ENCODE results near the gene C17orf113. TPM values are rescaled to one million over a fixed set of nuclear protein-coding genes. Genes with fewer than 3 reads are reported as not detected.

The C17orf113 gene
- polyA plus RNA-seq, 1 experiment = 0.07 TPM

- H3K9me3 ChIP-seq (ENCODE audit: control insufficient read depth, insufficient read depth, low read length) = peaks cover 4% of the 10 kb centered on the region; the same call in 1 of the 2 replicates
- H3K27me3 ChIP-seq (ENCODE audit: control insufficient read depth, insufficient read depth, low read length) = peaks cover 60% of the 10 kb centered on the region
- CTCF ChIA-PET = interaction anchor here (1.5 kb wide), 1 partner anchor 42 kb away, joined by 6 read pairs; no protein-coding TSS in a partner anchor
- DNase-seq (ENCODE audit: low read depth, low spot score) = no peak
- POLR2A ChIA-PET = no interaction called here
- no peak for TF ChIP-seq CTCF (IDR thresholded peaks at IDR 0.05; ENCODE audit: low read depth, low read length)
- no peak overlapping the region for H3K4me3 ChIP-seq (ENCODE audit: low read depth, low read length)
- no peak overlapping the region for H3K27ac ChIP-seq (ENCODE audit: low read depth, low read length)
Observed at GRCh38 chr17:42059815-42060214, 9.4 kb upstream of the C17orf113 start.

GRCh38 chr17:42058063-42058462 lies 7.7 kb upstream of the C17orf113 start:
- CTCF ChIA-PET = interaction anchor here (1.5 kb wide), 1 partner anchor 44 kb away, joined by 6 read pairs; no protein-coding TSS in a partner anchor

GRCh38 chr17:42056635-42057034 lies 6.2 kb upstream of the C17orf113 start:
- Histone ChIP-seq H3K4me3 (ENCODE audit: low read depth, low read length) (no peak overlapping the region), H3K27me3 (ENCODE audit: control insufficient read depth, insufficient read depth, low read length) (peaks cover 68% of the 10 kb centered on the region), H3K27ac (ENCODE audit: low read depth, low read length) (no peak overlapping the region), H3K9me3 (ENCODE audit: control insufficient read depth, insufficient read depth, low read length) (0 out of 2 replicates have a peak, but pooled peaks cover 4% of the 10 kb centered on the region)
- no peak for DNase-seq (ENCODE audit: low read depth, low spot score)
- no peak for TF ChIP-seq CTCF (IDR thresholded peaks at IDR 0.05; ENCODE audit: low read depth, low read length)
- CTCF ChIA-PET = interaction anchor here (1.0 to 2.9 kb wide), 2 partner anchors 9 to 11 kb away, joined by 3 to 12 read pairs; no protein-coding TSS in a partner anchor
- POLR2A ChIA-PET = no interaction called here

More at GRCh38 chr17:42058063-42058462, 7.7 kb upstream of the C17orf113 start:
- H3K4me3 ChIP-seq (ENCODE audit: low read depth, low read length) = no peak overlapping the region
- no peak for TF ChIP-seq CTCF (IDR thresholded peaks at IDR 0.05; ENCODE audit: low read depth, low read length)
- H3K27ac ChIP-seq (ENCODE audit: low read depth, low read length) = no peak overlapping the region
- DNase-seq (ENCODE audit: low read depth, low spot score) = no peak
- POLR2A ChIA-PET = no interaction called here
- peaks cover 68% of the 10 kb centered on the region for H3K27me3 ChIP-seq (ENCODE audit: control insufficient read depth, insufficient read depth, low read length)
- peaks cover 4% of the 10 kb centered on the region; the same call in 1 of the 2 replicates for H3K9me3 ChIP-seq (ENCODE audit: control insufficient read depth, insufficient read depth, low read length)

- no peak overlapping the region for H3K27ac ChIP-seq (ENCODE audit: low read depth, low read length)
- H3K27me3 ChIP-seq (ENCODE audit: control insufficient read depth, insufficient read depth, low read length) = peaks cover 74% of the 10 kb centered on the region
- no peak for DNase-seq (ENCODE audit: low read depth, low spot score)
- CTCF ChIA-PET = interaction anchor here (0.6 to 2.9 kb wide), 5 partner anchors 10 to 217 kb away, joined by 3 to 12 read pairs (median 3); partner anchors contain the start of gene NKIRAS2
- no peak for TF ChIP-seq CTCF (IDR thresholded peaks at IDR 0.05; ENCODE audit: low read depth, low read length)
- no peak overlapping the region for H3K4me3 ChIP-seq (ENCODE audit: low read depth, low read length)
- POLR2A ChIA-PET = interaction anchor here (0.9 kb wide), 1 partner anchor 9 kb away, joined by 3 read pairs; no protein-coding TSS in a partner anchor
- H3K9me3 ChIP-seq (ENCODE audit: control insufficient read depth, insufficient read depth, low read length) = 0 out of 2 replicates have a peak, but pooled peaks cover 4% of the 10 kb centered on the region
Observed at GRCh38 chr17:42055496-42055895, 5.1 kb upstream of the C17orf113 start.

GRCh38 chr17:42055027-42055426 lies 4.6 kb upstream of the C17orf113 start:
- CTCF ChIA-PET = interaction anchor here (1.0 to 2.9 kb wide), 4 partner anchors 11 to 46 kb away, joined by 3 to 12 read pairs (median 4); partner anchors contain the start of gene NKIRAS2
- POLR2A ChIA-PET = interaction anchor here (0.9 kb wide), 1 partner anchor 9 kb away, joined by 3 read pairs; no protein-coding TSS in a partner anchor
- H3K27me3 ChIP-seq (ENCODE audit: control insufficient read depth, insufficient read depth, low read length) = peaks cover 72% of the 10 kb centered on the region
- 0 out of 2 replicates have a peak, but pooled peaks cover 4% of the 10 kb centered on the region for H3K9me3 ChIP-seq (ENCODE audit: control insufficient read depth, insufficient read depth, low read length)
- no peak overlapping the region for H3K4me3 ChIP-seq (ENCODE audit: low read depth, low read length)
- DNase-seq (ENCODE audit: low read depth, low spot score) = no peak
- no peak for TF ChIP-seq CTCF (IDR thresholded peaks at IDR 0.05; ENCODE audit: low read depth, low read length)
- H3K27ac ChIP-seq (ENCODE audit: low read depth, low read length) = no peak overlapping the region
